SW 1271 (cell line): ENCODE results near the gene MYO7B.
"Not testable (repeated sequence)": the region's sequence is repeated elsewhere in the genome, so short reads cannot be mapped to it uniquely, and the experiment has no call there.

Source experiments
- DNase-seq, 2 experiments: peaks; one replicate each; lab custom pipeline; 2025; lab: John Stamatoyannopoulos, UW

Gene MYO7B

DNA sequence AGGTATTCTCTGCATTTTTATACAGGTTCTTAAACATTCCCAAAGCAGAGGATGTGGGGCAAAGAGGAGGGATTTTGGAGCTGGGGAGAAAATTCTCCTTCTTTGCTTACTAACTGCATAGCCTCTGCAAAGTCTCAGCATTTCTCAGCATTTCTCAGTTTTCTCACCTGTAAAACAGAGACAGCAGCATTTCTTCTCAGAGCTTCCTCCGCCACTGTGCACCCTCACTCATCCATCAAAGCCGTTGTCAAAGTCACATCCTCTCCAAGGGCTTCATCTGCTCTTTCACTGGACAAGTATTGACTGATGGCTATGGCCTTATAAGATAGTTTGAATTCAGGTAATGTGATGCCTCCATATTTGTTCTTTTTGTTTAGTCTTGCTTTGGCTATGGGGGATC, 17.4 kb downstream of the MYO7B start:
- DNase-seq = no peak

DNA sequence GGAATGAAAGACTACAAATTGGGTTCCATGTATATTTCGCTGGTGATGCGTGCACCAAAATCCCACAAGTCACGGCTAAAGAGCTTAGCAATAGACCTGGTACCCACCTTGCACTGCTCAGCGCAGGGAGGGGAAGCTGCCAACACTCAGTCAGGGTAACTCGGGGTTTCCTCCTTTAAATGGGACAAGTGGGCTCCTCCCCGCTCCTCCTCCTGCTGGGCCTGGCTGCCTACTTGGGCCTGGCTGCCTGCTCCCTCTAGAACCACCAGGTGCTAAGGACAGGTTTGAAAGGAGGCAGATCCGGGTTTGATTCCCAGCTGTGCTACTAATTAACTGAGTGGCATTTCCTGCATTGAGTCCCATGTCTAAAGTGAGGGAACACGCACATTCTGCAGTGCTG, 23.4 kb downstream of the MYO7B start:
- no peak for DNase-seq

DNA sequence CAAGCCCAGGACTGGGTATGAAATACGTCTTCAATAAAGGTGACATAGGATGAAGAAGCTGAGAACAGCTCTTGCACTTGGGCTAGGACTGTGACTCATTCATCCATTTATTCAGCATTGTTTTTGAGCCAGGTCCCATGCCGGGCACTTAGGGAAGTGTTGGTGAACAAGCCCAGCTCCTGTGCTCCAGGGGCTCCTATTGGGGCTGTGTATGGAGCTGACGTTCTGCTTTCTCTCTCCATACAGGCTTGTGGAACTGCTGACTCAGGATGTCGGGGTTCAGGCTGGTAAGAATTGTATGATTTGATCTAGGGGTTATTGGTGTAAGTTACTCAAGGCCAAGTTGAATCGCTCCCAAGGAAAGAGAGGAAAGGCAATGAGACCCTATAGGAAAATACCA, 24.0 kb downstream of the MYO7B start:
- DNase-seq = no peak

DNA sequence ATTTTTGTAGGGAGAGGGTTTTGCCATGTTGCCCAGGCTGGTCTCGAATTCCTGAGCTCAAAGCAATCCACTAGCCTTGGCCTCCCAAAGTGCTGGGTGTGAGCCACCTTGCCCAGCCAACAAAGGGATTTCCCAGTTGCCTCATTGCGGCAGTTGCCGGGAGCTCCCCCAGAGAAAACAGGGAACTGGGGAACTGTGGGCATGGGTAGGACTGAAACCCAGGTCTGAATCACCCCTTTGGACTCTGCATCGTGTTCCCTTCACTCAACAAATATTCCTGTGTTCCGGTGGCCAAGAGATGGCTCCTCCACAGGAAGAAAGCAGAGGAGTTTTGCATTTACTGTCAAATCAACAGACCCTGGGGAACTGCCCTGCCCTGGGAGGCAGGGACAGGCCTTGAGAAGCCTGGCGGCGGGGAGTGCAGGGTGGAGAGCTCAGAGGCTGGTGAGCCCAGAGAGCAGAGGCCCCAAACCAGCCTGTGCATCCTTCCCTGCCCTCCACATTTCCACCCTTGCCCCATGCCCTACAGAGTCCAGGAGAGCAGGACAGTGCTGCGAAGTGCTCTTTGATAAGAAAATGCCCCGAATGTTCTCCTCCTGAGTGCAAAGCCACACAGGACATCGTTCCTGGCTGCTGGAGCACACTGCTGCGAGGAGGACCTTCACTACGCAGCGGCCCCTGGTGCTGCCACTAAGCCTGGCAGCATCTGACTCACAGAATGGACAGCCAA, 24.9 kb downstream of the MYO7B start:
- no peak for DNase-seq

DNA sequence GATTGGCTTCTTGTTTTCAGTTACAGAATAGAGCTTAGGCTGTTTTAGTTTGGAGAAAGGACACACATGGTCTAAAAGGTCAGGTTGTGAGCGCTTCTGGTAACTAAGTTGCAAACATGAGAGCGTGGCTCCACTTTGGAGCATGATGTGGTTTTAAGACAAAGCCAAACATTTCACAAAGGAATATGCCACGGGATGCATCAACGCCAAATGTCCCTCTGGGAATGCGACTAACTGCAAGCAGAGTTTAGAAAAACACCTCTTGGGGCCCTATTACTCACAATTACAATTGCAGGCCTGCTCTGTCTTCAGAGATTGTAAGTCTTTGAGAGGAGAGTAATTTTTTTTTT, 25.4 kb downstream of the MYO7B start:
- DNase-seq = no peak

DNA sequence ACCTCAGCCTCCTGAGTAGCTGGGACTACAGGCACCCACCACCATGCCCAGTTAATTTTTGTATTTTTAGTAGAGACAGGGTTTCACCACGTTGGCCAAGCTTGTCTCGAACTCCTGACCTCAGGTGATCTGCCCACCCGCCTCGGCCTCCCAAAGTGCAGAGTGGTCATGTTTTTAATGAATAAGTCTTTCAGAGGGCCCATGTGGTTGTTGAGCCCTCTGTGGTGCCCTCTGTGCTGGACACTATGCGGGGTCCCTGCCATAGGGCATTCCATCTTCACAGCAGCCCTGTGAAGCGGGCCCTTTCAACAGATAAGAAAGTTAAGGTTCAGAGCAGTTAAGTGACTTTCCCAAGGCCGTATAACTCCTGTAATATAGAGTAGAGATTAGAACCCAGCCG, 25.9 kb downstream of the MYO7B start:
- DNase-seq = no peak

DNA sequence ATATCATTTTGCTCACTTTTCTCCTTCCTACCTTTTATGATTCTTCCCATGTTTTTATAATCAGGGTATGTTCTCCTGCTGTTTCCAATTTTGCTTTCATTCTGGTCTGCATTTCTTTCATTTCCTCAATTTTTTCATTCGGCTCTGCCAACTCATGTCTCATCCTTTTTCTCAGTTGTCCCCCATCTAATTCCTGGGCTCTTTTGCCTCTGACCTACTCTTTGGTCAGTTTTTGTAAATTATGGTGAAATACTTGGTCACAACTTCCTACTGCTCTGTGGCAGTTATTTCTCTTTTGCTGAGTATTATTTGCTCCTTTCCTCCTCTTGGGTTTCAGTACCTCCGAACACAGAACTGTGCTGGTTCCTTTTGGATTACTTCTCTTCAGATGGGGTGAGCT, 27.5 kb downstream of the MYO7B start:
- DNase-seq = no peak

DNA sequence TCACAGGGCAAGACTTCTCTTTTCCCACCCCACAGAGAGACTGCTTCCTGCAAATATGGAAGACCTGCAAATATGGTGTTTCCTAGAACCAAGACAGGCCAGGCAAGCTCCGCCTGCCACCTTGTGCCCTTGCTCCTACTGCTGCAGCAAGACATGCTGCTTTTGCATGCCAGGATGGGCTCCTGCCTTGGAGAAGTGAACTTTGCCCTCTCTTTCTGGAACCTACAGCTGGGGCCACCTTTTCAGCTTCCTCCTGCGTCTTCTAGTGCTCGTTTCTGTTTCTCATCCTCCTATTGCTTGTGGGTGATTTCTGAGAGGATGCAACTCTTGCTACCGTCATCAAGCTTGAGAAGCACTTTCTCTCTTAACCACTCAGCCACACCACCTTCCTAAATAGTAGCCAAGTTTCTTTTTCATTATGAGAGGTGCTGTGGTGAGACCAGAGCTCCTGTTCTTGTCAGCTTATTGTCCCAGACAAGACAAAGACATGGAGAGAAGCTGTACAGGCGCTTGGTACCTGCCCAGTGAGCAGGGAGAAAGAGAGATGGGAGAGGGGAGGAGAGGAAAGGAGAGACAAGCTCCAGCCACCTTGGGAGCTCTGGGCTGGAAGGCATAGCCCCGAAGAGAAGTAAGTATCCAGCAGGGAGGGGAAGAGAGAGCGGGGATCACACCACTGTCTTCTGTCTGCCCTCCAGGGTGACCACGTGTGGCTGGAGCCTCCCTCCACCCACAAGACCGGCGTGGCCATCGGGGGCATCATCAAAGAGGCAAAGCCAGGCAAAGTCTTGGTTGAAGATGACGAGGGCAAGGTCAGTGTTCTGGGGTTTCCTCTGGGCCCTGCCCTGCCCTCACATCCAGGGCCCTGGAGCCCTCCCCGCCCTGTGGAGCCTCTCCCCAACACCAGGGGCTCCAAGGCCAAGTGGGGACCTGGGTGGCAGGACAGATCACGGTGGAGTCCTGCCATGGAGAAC, 28.3 kb downstream of the MYO7B start:
- no peak for DNase-seq

DNA sequence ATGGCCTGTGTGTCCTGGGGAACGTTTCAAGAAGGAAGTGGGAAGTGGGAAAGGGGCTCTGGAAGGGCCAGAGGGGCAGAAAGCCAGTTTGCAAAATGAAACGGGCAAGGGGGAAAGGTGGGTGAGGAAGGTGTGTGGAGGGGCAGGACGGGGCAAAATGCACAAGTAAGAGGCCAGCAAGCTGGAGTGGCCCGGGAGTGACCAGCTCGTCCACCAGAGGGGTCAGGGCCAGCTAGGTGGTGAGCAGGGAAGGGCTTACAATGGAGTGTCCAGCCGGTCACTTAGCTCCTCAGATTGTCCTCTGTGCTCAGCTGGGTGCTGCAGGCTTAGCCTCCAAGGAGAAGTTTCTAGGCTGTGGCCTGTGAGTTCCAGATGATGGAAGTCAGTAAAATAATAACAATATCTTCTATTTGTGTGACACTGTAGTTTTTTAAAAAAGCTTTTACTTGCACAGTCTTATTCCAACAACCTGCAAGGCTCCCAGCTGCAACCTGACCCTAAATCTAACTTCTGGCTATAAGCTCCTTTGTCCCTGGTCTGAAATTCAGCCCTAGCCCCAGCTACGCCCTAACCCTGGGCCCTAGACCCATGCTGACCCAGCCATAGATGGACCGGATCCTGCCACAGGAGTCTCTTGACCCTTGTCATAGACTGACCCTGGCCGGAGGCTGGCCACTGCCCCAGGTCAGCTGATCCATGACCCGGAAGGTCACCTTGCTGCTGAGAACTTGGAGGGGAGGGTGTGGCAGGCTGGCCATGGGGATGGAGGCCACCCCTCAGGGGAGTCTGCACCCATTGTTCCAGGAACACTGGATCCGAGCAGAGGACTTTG, 29.2 kb downstream of the MYO7B start:
- no peak for DNase-seq

DNA sequence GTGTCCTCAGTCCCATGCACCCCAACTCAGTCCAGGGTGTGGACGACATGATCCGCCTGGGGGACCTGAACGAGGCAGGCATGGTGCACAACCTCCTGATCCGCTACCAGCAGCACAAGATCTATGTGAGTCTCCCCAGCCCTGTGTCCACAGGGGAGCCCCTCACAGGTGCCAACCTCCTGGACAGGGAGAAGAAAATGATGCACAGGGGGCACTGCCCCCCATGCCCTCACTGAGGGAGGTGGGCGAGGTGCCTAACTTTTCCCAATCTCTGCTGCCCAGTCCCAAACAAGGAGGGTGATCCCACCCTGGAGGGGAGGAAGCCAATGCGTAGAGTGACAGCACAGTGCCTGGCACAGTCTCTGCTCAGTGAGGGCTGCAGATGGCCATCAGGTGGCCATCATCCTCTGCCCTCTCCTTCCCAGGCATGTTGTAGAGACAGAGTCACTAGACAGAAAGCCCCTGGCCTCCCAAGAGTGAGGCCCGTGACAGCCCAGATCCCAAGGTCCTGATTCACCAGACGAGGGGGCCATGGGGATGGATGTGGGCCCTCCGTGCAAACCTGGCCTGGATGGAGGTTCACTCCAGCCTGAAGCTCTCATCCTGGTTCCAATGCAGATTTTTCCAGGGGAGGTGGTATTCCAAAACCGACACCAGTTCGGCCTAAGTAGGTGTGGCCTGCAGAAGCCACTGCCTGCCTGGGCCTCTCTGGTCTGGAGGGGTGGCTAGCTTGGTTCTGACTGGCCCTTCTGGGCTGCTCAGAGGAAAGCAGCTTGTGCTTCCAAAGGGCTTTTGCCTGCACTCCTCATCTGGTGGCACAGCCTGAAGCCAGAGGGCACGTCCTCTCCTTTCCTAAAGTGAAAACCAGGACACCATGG, 30.0 kb downstream of the MYO7B start:
- no peak for DNase-seq

DNA sequence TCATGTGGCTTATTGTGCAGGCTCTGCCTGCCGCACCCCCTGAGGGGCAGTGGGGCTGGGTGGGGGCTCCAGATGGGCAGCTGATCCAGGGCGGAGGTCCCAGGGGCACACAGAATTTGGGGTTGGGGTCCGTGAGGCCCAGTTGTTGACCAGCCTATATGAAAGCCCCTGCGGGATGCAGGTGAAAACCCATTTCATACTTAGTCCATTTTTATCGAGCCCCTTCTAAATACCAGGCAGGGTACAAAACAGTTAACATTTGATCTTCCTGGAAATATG, 30.6 kb downstream of the MYO7B start:
- DNase-seq = no peak

DNA sequence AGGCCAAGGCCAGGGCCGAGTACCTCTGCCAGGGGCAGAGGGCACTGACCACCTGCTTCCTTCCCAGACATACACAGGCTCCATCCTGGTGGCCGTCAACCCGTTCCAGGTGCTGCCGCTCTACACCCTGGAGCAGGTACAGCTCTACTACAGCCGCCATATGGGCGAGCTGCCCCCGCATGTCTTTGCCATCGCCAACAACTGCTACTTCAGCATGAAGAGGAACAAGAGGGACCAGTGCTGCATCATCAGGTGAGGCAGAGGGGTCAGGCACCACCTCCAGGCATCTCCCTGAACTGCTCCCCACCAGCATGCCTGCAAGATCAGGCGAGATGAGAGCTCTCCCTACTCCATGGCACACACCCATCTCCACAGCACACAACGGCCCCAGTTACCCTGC, 31.1 kb downstream of the MYO7B start:
- no peak for DNase-seq

DNA sequence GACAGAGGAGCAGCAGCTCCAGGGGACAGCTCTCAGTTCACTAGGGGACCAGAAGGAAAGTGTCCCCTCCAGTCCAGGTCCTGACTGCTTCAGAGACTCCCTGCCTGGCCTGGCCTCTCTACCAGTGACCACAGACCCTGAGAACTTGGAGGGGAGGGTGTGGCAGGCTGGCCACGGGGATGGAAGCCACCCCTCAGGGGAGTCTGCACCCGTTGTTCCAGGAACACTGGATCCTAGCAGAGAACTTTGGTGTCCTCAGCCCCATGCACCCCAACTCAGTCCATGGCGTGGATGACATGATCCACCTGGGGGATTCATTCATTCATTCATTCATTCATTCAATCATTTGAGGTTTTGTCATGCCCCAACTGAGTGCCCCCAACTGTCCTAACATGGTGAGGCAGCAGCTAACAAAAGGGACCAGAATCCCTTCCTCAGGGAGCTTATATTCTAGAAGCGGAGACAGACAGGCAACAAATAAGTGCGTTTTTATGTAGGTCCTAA, 31.9 kb downstream of the MYO7B start:
- no peak for DNase-seq

DNA sequence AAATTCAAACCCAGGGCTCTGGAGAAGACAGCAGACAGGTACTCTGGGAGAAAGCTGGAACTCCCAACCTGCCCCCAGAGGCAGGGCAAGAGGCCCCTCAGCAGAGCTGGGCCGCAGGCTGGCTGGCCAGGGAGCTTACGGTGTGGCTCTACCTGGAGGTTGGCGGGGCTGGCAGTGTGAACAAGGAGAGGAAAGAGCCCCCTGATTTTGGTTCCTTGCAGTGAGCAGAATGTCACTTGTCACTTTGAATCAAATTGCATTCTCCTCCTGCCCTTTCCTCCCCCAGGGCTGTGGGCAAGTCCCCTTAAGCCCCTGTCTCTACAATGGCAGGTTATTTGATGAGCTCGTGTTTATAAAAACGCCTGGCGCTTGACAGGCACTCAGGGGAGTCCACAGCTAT, 32.6 kb downstream of the MYO7B start:
- DNase-seq = no peak

DNA sequence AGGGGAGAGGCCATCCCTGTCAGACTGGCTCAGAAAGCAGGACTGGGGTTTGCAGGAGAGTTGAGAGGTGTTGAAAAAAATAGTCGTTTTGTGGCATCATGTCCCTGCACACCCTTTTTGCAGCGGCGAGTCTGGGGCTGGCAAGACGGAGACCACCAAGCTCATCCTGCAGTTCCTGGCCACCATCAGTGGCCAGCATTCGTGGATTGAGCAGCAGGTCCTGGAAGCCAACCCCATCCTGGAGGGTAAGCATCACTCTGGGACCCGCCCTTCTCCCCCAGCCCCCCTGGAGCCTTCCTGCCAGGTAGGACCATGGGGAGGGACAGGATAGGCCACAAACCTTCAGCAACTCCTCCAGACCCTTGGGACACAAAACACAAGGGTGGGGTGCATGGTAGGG, 34.2 kb downstream of the MYO7B start:
- DNase-seq = no peak

DNA sequence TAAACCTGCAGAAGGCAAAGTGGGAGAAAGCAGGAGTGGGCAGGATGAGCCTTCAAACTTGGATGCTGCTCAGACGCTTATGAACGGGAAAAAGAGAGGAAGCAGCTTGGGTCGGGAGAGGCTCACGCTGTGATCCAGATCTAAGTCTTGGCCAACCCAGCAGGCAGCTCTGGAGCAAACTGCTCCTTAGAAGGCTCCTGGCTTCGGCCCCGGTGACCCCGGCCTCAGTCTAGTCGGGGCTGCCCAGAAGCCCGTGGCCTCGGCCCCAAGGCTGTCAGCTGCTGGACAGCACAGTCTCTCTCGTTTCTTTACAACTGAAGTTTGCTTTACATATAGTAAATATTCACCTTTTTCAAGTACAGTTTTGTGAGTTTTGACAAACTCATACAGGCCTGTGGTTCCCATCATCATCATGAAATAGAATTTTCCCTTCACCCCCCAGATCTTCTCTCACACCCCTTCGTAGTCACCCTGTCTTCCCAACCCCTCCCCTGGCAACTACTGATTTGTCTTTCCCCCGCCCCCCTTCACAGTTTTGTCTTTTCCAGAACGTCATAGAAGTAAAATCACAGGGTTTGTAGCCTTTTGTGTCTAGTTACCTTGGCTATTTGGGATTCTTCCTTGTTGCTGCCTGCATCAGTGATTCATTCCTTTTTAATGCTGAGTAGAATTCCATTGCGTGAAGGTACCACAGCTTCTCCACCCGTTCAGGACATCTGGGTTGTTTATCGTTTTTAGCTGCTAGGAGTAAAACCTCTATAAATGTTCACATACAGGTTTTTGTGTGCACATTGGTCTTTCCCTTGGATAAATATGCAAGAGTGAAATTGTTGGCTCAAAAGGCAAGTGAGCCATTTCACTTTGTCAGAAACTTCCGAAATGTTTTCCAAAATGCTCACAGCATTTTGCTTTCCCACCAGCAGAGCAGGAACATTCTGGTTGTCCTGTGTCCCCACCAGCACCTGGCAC, 35.1 kb downstream of the MYO7B start:
- DNase-seq = no peak

DNA sequence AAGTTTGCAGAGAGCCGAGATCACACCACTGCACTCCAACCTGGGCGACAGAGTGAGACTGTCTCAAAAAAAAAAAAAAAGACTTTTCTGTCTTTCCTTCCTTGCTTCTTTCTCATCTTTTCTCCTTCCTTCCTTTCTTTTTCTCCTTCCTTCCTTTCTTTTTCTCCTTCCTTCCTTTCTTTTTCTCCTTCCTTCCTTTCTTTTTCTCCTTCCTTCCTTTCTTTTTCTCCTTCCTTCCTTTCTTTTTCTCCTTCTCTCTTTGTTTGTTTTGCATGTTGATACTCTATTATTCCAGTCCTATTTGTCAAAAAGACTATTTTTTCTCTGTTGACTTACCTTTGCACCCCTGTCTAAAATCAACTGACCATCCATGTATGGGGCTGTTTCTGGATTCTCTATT, 36.9 kb downstream of the MYO7B start:
- not testable (repeated sequence) for DNase-seq

DNA sequence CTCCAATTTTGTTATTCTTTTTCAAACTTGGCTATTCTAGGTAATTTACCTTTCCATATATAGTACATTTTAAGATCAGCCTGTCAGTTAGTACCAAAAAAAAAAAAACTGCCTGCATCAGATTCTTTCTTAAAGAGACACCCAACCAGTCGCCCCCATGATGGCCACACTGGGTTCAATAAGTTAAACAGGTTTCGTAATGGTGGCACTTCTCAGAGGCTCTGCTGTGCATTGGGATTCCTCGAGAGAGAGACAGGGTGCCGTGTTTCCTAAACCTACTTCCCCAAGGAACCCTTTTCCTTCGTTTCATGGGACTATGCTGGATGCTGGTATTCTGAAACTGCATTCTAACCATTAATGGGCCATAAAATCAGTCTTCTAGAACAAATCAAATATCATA, 37.4 kb downstream of the MYO7B start:
- no peak for DNase-seq

DNA sequence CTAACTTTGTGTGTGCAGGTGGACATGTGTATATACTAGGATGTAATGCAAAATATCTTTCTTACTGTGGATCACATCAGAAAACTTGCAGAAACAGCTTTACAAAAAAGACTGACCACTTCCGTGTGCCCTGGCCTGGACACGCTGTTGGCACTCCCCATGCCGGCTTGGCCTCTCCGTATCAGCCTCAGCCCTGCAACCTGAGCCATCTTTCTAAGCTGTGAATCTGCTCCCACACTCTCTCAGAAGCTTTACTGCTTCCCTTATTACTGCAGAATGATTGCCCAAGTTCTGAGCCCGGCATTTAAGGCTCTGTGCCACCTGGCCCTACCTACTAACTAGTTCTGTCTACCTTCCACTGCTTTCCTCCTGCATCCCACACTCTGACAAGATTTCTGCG, 37.8 kb downstream of the MYO7B start:
- no peak for DNase-seq

DNA sequence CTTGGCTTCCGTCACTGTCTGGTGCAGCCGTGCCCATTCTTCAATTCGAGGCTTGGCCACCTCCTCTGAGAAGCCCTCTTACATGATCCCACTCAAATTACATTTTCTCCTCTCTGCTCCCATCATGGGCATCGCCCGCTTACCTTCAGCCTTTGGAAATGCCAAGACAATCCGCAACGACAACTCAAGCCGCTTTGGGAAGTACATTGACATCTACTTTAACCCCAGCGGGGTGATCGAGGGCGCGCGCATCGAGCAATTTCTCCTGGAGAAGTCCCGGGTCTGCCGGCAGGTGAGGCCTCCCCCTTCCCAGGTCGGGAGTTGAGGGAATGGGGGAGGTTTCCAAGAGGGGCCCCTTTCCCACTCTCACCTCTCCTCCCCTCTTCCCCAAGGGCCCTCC, 38.3 kb downstream of the MYO7B start:
- no peak for DNase-seq
